ENCODE results near the gene SLC5A2.
"Not testable (repeated sequence)": the region's sequence is repeated elsewhere in the genome, so short reads cannot be mapped to it uniquely, and the experiment has no call there.

The SLC5A2 gene

DNA sequence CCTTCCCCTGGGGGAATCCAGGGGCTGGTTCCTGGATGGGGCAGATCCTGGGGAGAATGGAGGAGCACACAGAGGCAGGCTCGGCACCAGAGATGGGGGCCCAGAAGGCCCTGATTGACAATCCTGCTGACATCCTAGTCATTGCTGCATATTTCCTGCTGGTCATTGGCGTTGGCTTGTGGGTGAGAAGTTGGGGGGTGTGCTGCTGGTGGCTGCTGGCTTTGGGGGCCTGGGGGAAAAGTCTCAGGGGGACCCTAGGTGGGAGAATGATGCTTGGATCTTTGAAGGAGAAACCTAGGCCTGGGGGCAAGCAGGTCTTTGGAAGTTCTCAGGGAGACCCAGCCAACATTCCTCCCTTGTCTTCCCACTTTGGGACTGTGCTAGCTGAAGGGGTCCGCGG lies at the start of gene SLC5A2:
SLC5A2 (plus strand) TSS at position 43 of the 400 bp plus-strand sequence; CDS start at position 57, 14 bp downstream.
- no peak for DNase-seq (ENCODE audit: low spot score)

- peak; percentile 44 for DNase-seq (ENCODE audit: low spot score)
Observed at GRCh38 chr16:31435341-31436220, 47.3 kb upstream of the SLC5A2 start.

GRCh38 chr16:31436221-31437045 lies 46.5 kb upstream of the SLC5A2 start:
- no peak for DNase-seq (ENCODE audit: low spot score)

GRCh38 chr16:31438414-31438813 lies 44.5 kb upstream of the SLC5A2 start:
- no peak for DNase-seq (ENCODE audit: low spot score)

DNA sequence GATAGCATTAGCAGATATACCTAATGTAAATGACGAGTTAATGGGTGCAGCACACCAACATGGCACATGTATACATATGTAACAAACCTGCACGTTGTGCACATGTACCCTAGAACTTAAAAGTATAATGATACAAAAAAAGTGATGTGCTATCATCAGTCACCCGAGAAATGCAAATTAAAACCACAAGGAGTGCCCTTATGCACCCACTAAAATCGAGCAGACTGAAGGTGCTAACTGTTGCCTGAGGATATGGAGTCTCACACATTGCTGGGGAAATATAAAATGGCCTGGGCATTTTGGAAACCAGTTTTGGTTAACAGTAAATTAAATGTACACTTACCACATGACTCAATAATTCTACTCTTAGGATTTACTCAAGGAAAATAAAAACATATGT lies 43.9 kb upstream of the SLC5A2 start:
- not testable (repeated sequence) for DNase-seq (ENCODE audit: low spot score)

DNA sequence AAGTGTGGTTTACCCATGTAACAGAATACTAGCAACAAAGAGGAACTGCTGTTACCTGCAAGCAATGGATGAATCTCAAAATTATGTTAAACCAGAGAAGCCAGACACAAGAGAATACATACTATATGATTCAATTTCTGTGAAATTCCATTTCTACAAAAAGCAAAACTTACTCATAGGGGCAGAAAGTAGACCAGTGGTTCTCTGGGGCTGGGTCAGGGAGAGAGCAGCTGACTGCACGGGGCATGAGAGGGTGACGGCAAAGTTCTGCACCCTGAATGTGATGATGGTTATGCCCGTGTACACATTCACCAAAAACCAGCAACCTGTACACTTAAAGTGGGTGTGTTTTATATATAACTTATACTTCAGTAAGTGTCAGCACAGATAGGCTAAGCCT lies 43.4 kb upstream of the SLC5A2 start:
- no peak for DNase-seq (ENCODE audit: low spot score)

DNA sequence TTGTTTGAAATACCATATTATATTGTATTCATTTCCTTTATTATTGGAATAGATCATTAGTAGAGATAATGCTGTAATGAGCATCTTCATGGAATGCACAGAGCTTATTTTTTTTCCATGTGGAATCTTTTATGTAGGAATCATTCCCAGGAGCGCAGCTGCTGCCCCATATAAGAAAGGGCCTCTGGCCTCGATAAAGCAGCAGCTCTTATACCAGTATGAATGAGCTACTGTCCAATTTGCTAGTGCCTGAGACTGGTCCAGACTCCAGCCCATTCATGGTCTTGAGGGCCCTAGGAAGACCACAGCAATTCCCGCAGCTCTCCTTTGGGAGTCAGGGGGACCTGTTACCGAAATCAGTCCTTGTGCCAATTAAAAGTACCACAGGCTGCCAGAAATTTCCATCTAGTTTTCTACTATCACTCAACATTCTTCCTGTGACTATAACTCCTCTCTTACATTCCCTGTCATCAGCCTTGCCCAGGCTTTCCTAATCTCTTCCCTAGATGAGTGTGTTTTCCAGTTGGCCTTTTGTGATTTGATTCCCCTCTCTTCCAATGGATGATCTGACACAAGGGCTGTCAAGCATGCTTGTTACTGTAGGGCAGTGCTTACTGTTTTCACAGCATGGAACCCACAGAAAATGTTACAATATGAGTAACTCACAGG lies 42.3 kb upstream of the SLC5A2 start:
- no peak for DNase-seq (ENCODE audit: low spot score)

DNA sequence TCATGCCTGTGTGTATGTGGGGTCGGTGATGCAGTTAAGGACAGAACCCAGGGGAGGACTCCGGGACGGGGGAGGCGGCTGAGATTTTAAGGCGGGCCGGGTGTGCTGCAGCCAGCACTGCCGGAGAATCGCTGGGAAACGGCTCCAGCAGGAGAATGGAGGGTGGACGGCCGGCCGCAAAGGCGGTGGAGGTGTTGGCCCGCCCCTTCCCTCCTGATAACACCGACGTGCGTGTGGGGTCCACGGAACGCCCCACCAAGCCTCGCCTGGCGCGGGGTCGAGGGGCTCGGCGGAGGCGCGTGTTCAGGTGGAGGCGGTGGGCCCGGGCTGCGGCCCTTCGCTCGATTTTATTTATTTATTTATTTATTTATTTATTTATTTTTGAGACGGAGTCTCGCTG lies 41.0 kb upstream of the SLC5A2 start:
- DNase-seq (ENCODE audit: low spot score), result no peak

GRCh38 chr16:31445931-31446330 lies 37.0 kb upstream of the SLC5A2 start:
- DNase-seq (ENCODE audit: low spot score), result not testable (repeated sequence)

GRCh38 chr16:31451201-31451600 lies 31.7 kb upstream of the SLC5A2 start:
- DNase-seq (ENCODE audit: low spot score), result no peak

DNA sequence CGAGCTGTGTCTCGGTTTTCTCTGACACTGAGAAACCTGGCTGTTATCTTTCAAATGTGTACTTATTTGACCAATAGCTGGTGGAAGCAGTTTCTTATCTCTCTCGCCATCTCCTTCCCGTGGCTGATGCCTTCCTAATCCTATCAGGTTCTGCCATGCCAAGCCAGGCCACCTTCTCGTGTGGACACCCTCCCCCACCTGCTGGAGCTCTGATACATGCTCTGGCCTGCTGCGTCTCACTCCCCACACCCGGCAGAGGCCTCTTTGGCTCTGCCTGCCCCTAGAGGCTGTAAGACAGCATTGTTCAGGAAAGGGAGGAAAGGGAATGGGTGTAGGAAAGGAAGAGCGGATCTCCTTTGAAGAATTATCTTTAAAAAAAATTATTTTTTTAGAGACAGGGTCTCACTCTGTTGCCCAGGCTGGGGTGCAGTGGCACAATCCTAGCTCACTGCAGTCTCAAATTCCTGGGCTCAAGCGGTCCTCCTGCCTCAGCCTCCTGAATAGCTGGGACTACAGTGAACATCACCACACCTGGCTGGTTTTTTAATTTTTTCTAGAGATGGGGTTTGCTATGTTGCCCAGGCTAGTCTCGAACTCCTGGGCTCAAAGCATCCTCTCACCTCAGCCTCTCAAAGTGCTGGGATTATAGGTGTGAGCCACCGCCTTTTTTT lies 31.1 kb upstream of the SLC5A2 start:
- peak; percentile 43 for DNase-seq (ENCODE audit: low spot score)

DNA sequence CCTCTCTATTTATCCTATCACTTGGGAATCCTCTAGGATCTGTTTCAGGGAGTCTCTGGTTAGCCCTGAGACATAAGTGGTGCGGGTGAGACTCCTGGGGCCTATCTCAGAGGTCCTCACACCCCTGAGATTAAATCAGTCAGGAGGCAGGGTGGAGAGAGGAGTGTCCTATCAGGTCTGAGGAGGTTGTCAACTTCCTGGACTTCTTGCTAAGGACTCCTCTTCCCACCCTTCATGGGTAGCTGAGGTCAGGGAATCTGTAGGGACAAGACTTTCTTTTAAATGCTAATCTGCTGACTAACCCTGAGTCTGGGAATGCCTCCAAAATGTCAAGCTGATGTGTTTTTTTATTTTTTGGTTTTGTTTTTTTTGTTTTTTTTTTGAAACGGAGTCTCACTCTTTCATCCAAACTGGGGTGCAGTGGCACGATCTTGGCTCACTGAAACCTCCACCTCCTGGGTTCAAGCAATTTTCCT lies 30.3 kb upstream of the SLC5A2 start:
- peak; percentile 31 for DNase-seq (ENCODE audit: low spot score)

DNA sequence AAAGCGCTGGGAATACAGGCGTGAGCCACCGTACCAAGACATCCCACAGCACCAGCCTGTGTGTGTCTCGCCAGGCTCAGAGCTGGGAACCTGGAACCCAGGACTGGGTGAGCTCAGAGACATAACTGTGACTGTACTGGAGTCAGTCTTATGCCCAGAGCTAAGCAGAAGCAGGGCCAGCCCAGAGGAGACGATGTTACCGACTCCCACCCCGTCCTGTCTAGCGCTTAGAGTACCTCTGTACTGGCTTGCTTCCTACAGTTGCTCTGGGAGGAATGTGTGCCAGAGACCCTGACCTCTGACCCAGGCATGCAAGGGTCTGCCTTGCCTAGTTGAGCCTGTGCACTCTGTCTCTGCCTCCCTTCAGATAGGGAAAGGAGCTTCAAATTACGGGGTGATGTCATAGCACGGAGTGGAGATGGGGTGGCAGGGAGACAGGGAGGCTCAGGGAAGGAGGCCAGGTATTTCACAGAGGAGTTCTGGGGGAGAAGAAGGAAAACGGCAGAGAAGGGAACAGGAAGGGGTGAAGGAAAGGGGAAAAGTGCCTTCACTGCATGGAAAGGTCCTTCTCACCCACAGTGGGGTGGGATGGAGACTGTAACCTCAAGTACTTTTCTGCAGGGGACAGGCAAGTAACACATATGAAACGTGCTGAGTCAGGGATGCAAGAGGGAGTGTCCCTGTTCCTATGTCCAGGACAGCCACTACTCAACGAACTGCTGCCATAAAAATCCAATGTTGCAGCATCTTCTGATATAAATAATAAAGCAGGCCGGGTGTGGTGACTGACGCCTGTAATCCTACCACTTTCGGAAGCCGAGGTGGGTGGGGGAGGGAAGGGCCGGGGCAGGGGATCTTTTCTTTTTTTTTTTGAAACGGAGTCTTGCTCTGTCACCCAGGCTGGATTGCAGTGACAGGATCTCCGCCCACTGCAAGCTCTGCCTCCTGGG lies 29.4 kb upstream of the SLC5A2 start:
- no peak for DNase-seq (ENCODE audit: low spot score)

DNA sequence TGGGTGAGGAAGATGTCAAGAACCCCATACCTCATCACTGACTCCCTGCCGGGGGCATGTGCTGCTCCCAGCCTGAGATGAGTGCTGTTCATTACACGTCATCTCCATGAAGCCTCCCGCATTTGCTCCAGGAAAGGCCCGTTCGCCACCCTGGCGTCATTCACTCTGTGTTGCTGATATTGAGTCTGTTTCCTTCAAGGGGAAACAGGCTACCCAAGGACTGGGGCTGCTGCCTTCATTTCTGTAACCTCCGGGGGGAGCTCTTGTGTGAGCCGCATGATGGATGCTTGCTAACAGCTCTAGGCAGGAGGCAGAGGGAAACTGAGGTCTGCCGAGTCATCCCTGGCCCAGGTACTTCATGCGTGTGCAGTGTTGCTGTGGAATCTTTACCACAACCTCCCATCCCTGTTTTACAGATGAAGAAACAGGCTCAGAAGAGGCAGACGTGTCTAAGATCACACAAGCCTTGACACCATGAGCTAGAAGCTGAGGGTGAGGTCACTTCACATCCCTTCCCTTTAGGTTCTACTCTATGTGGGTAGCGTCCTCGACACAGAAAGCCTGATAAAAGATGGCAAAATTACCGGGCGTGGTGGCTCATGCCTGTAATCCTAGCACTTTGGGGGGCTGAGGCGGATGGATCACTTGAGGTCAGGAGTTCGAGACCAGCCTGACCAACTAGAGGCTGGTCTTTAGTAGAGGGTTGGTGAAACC lies 27.2 kb upstream of the SLC5A2 start:
- no peak for DNase-seq (ENCODE audit: low spot score)

- DNase-seq (ENCODE audit: low spot score), result no peak
Observed at GRCh38 chr16:31456988-31457360, 25.9 kb upstream of the SLC5A2 start.

DNA sequence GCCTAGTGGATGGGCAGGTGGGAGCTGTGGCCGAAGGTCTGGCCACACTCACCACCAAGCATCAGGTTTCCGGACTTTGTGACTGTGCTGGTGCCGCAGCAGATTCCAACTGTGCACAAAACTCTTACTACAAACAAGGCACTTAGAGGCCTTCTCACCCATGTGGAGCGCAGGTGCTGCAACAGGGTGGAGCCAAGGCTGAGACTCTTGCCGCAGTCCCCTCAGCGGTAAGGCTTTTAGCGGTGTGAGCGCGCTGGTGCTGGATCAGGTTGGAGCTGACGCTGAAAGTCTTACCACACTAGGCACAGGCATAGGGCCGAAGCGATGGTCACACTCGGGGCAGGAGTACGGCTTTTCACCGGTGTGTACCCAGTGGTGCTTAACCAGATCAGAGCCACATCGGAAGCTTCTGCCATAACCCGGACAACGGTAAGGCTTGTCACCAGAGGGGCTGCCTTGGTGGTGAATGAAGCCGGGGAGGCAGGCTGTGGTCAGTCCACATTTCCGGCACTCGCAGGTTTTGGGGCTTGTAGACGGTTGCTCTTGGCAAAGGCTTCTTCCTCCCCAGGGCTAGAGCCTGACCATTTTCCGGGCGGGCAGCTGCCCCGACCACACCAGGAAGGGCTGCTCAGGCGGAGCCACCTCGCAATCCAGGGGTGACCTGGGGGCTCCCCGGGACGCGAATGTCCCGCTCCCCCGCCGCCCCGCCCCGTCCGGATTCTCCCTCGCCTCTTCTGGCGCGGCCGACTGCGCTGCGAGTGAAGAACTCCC lies 24.7 kb upstream of the SLC5A2 start:
- DNase-seq (ENCODE audit: low spot score), result no peak

- DNase-seq (ENCODE audit: low spot score), result peak; percentile 98
Observed at GRCh38 chr16:31458844-31459686, 23.9 kb upstream of the SLC5A2 start, which contains the start of gene ARMC5. Gene ARMC5 (plus strand): TSS chr16:31459501. CDS start chr16:31459525, 24 bp downstream.

All from LoVo (cell line).